ENCODE results near the gene CADM1.

- TF ChIP-seq POLR2A (conservative IDR thresholded peaks at IDR 0.05) (no peak), SMARCB1 (IDR thresholded peaks at IDR 0.05; ENCODE audit: insufficient read length, low read depth) (no peak), FOXO4 (CRISPR knock-in tag; IDR thresholded peaks at IDR 0.05) (no peak), TEAD4 (IDR thresholded peaks at IDR 0.05; ENCODE audit: low read length) (no peak), TEAD4 (CRISPR knock-in tag; IDR thresholded peaks at IDR 0.05; ENCODE audit: borderline replicate concordance) (no peak), ZNF239 (CRISPR knock-in tag; IDR thresholded peaks at IDR 0.05) (no peak), DNMT1 (IDR thresholded peaks at IDR 0.05) (no peak), CBFB (CRISPR knock-in tag; IDR thresholded peaks at IDR 0.05) (no peak), CBX5 (IDR thresholded peaks at IDR 0.05; ENCODE audit: borderline replicate concordance, low read depth) (no peak), HNRNPUL1 (IDR thresholded peaks at IDR 0.05; ENCODE audit: low read length) (no peak), ERF (CRISPR knock-in tag; IDR thresholded peaks at IDR 0.05) (no peak), HDAC3 (IDR thresholded peaks at IDR 0.05; ENCODE audit: borderline replicate concordance, partially characterized antibody) (no peak), MLX (CRISPR knock-in tag; conservative IDR thresholded peaks at IDR 0.05) (no peak), ADNP (tag; IDR thresholded peaks at IDR 0.05) (no peak), EZH2 (IDR thresholded peaks at IDR 0.05; ENCODE audit: borderline replicate concordance, low read depth, low read length) (no peak)
These were observed 960 bp upstream of the CADM1 start for GRCh38 chr11:115505175-115505574.

Measured in K562 (cell line).